Measurements from ENCODE around the gene ZC3H18.

Gene ZC3H18

DNA sequence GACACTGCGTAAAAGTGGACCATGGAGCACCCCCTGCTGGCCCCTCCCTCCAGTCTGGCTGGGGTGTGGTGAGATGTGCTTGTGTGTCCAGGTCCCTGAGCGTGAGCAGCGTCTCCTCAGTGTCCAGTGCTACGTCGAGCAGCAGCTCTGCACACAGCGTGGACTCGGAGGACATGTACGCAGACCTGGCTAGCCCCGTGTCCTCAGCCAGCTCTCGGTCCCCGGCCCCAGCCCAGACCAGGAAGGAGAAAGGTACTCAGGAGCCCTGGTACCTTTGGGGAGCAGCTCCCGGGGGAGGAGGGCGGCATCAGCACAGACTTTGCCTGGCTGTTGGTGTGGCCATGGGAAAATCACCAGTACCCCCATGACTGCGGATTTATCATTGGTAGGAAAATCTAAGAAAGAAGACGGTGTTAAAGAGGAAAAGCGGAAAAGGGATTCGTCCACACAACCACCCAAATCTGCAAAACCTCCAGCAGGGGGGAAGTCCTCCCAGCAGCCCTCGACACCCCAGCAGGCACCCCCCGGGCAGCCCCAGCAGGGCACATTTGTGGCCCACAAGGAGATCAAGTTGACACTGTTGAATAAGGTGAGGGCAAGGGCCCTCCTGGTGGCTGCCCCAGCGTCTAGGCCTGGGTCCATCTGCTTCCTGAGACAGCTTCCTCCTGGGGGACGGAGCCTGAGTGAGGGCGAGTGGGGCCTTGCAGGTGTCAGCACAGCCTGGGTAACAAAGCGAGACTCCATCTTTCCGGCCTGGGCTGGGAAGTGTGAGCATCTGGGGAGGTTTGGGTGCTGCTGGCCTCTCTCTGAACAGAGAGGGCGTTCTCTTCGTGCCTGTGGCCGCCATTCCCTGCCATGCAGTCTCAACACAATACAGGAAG, 57.6 kb downstream of the ZC3H18 start:
- DNase-seq = no peak

- no peak for DNase-seq
Measured at GRCh38 chr16:88628512-88628974, 58.3 kb downstream of the ZC3H18 start.

DNA sequence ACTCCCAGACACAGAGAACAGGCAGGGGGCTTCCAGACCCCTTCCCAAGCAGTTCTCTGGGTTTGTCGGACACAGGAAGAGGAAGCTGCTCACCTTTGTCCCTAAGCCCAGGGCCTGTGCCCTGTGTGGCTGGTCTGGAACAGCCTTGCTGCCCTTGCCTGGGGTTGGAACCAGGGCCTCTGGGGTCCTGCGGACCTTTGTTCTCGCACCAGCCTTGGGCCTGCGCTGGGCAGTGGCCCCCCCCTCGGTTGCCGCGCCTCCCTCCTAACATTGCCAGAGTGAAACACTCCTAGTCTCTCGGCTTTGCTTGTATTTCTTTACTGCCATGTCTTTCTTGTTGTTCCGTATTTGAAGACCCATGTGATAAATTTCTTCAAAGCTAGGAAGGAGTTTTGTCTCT, 59.6 kb downstream of the ZC3H18 start:
- no peak for DNase-seq

DNA sequence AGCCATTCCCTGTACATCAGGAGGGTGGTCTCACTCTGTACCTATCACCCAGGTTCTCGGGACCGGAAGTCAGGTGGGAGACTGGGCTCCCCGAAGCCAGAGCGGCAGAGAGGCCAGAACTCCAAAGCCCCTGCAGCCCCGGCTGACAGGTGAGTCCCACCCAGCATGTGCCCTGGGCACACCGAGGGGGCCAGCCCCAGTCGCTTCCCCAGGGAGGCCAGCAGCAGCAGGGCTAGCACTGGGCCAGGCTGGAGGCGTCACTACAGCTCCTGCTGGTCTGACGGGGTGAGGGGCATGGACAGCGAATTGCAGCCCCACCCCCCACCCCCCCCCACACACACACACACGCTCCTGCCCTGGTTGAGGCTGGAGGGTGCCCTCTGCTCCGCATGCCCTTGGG, 60.2 kb downstream of the ZC3H18 start:
- DNase-seq = no peak

DNA sequence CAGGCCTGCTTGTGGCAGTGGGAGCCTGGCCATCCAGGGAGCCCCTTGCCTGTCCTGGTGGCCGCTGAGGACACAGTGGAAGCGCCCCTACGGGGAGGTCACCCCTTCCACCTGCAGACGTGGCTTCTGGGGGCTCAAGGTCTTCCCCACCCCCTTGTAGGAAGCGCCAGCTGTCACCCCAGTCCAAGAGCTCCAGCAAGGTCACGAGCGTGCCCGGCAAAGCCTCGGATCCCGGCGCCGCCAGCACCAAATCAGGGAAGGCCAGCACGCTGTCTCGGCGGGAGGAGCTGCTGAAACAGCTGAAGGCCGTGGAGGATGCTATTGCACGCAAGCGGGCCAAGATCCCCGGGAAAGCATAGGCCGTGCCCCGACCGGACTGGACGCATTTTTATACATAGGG, 60.7 kb downstream of the ZC3H18 start:
- no peak for DNase-seq

- DNase-seq = no peak
Measured at GRCh38 chr16:88631384-88631783, 61.2 kb downstream of the ZC3H18 start.

- no peak for DNase-seq
Measured at GRCh38 chr16:88631920-88632586, 61.9 kb downstream of the ZC3H18 start.

DNA sequence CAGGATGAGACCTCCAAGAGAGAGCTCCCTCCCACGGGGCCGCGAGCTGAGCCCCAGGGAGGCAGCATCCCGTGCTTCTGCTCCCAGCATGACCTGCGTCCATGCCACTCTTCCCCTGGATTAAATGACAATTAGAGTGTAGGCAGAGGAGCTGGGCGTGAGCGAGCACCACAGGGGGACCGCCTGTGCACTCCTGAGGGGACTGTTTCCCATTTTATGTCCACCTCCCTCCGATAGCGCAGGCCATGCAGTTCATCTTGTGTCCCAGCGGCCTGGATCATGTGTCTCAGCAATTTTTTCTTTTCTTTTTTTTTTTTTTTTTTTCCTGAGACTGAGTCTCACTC, 62.4 kb downstream of the ZC3H18 start:
- DNase-seq = no peak

DNA sequence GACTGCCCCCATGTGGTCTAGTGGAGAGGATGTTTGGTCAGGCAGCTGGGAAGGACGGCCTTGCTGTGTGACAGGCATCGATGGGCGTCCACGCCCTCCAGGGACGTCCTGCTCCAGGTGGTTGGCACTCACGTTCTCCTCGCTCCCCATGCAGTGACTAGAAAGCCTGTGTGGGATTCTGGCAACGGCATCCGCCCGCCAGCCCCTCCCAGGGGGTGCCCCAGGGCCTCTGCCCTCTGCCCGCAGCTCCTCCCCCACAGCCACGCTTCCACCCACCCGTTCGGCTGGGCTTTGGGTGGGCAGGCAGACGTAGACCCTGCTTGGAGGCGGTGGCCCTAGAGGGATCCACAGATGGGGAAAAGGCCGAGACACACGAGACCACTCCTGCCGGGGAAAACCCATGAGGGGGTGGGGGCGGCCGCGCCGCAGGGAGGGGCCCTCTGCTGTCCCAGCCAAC, 63.5 kb downstream of the ZC3H18 start:
- no peak for DNase-seq

DNA sequence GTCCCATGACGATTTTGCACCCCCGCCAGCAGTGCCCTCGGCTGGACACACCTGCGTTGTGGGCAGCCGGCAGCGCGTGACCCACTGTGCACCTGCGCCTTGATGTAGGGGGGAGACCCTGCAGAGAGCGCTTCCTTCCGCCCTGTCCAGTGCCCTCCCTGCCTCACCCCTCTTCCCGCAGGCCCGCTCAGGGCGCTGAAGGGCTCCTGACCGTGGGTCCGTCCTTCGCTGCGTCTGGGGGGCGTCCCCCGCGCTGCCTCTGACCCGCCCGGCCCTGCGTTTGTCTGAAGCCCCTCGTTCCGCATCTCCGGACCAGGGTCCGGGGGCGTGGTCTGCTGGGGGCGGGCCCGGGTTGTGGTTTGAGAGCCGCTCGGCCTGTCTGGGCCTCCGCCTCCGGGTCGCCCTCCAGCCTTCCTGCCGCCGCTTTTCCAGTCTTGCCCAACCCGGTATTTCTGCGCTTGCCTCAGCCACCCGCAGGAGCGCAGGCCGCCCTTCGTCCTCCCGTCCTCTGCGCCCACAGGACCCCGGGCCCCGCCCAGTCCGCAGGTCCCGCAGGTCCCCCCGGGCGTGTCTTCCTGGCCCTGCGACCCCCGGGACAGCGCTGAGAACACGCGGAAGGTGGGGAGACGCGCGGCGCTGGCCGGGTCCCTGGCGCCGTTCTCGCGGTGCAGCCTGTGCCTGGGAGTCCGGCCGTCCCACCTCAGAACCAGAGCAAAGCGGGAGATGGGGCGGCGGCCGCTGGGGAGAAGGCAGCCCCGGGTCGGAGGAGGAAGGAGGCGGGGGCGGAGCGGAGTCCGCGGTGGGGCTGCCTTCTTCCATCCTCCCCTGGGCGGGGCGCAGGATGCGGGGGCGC, 64.2 kb downstream of the ZC3H18 start:
- peak in 2 of 4 experiments; percentile 19 to 49 for DNase-seq

- DNase-seq = no peak
Measured at GRCh38 chr16:88634994-88635670, 64.9 kb downstream of the ZC3H18 start.

GRCh38 chr16:88635671-88636319, 65.6 kb downstream of the ZC3H18 start:
- no peak for DNase-seq

DNA sequence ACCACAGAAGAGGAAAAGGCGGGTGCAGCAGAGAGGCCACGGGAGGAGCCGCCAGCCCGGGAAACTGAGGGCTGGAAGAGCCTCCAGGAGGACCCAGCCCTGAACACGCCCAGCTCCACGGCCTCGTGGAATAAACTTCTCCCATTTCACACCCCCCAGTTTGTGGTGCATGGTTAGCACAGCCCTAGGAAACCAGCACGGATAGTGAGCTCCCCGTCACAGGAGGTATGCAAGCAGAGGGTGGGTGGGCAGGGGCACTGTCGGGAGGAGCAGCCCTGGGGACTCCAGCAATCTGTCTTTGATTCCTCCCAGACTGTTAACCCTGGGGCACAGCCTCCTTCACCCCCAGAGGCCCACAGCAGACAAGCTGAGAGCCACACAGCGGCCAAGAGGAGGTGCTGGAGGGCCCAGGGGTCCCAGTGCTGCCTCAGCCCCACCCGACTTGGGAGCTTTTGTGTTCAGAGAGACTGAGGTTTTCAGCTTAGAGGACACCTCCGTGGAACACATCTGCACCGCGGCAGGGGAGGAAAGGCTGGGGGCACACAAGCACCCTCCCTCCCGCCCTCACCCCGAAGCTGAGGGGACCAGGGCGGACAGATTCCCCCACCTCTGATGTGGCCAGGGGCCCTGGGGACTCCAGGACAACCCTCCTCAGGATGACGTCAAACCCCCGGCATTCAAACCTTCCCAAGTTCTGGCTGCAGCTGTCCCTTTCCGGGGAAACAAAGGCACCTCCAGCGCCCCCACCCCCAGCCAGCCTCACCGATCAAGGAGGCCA, 66.5 kb downstream of the ZC3H18 start:
- DNase-seq = no peak

GRCh38 chr16:88638323-88639230, 68.4 kb downstream of the ZC3H18 start, which contains the start of gene IL17C:
IL17C (plus strand) TSS chr16:88638572; CDS start chr16:88638642, 70 bp downstream.
- DNase-seq = no peak

- no peak for DNase-seq
Measured at GRCh38 chr16:88639231-88640038, 69.2 kb downstream of the ZC3H18 start.

DNA sequence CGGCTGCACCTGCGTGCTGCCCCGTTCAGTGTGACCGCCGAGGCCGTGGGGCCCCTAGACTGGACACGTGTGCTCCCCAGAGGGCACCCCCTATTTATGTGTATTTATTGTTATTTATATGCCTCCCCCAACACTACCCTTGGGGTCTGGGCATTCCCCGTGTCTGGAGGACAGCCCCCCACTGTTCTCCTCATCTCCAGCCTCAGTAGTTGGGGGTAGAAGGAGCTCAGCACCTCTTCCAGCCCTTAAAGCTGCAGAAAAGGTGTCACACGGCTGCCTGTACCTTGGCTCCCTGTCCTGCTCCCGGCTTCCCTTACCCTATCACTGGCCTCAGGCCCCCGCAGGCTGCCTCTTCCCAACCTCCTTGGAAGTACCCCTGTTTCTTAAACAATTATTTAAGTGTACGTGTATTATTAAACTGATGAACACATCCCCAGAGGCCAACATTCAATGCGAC, 69.9 kb downstream of the ZC3H18 start:
- no peak for DNase-seq

- no peak for DNase-seq
Measured at GRCh38 chr16:88640498-88641247, 70.5 kb downstream of the ZC3H18 start.
